GM20431 (cell line): ENCODE data around the gene YWHAH.

ENCODE experiments used
- in situ Hi-C: fragments of 300-500 bp; cut with MseI, MboI; formaldehyde crosslinking; loops from one replicate; pipeline ENCODE4 v1.15.0; 2020; ENCODE audit warnings: low sequenced_read_pairs; ENCODE audit not compliant: unreplicated experiment

Gene YWHAH

GRCh38 chr22:31922534-31922933 lies 21.8 kb upstream of the YWHAH start:
- in situ Hi-C loops = no loop called here

- in situ Hi-C loops = no loop called here
Measured at GRCh38 chr22:31923136-31923535, 21.2 kb upstream of the YWHAH start.

- in situ Hi-C loops = no loop called here
Measured at GRCh38 chr22:31923747-31924146, 20.6 kb upstream of the YWHAH start.

GRCh38 chr22:31925056-31925455 lies 19.3 kb upstream of the YWHAH start:
- in situ Hi-C loops = no loop called here

GRCh38 chr22:31926024-31926423 lies 18.3 kb upstream of the YWHAH start:
- in situ Hi-C loops = no loop called here

GRCh38 chr22:31926969-31927368 lies 17.4 kb upstream of the YWHAH start:
- in situ Hi-C loops = no loop called here

GRCh38 chr22:31927562-31927961 lies 16.8 kb upstream of the YWHAH start:
- in situ Hi-C loops = no loop called here

- in situ Hi-C loops = no loop called here
Measured at GRCh38 chr22:31929167-31929930, 15.0 kb upstream of the YWHAH start.

- in situ Hi-C loops = no loop called here
Measured at GRCh38 chr22:31932863-31933262, 11.5 kb upstream of the YWHAH start.

- in situ Hi-C loops = no loop called here
Measured at GRCh38 chr22:31933406-31933805, 10.9 kb upstream of the YWHAH start.

- in situ Hi-C loops = no loop called here
Measured at GRCh38 chr22:31933816-31934482, 10.4 kb upstream of the YWHAH start.

- in situ Hi-C loops = no loop called here
Measured at GRCh38 chr22:31935961-31936635, 8.2 kb upstream of the YWHAH start.

GRCh38 chr22:31937341-31937740 lies 7.0 kb upstream of the YWHAH start:
- in situ Hi-C loops = no loop called here

- in situ Hi-C loops = no loop called here
Measured at GRCh38 chr22:31938296-31938695, 6.0 kb upstream of the YWHAH start.

- in situ Hi-C loops = no loop called here
Measured at GRCh38 chr22:31940506-31940905, 3.8 kb upstream of the YWHAH start.

GRCh38 chr22:31942091-31942490 lies 2.2 kb upstream of the YWHAH start:
- in situ Hi-C loops = no loop called here

- in situ Hi-C loops = no loop called here
Measured at GRCh38 chr22:31943206-31943977, 943 bp upstream of the YWHAH start.

- in situ Hi-C loops = no loop called here
Measured at GRCh38 chr22:31944700-31945442, 536 bp downstream of the YWHAH start.

- in situ Hi-C loops = no loop called here
Measured at GRCh38 chr22:31945443-31945855, 1.1 kb downstream of the YWHAH start.
